ENCODE measurements around the gene DCXR.

Gene DCXR

GRCh38 chr17:82070611-82071010 is 33.1 kb upstream of the DCXR start:
- DNase-seq = no peak

GRCh38 chr17:82065638-82066303 is 28.3 kb upstream of the DCXR start, which contains the start of gene DUS1L:
Gene DUS1L, minus strand, starts transcription at chr17:82065804. Its CDS starts 745 bp downstream, at chr17:82065059.
- DNase-seq = no peak

GRCh38 chr17:82065193-82065637 is 27.7 kb upstream of the DCXR start:
- no peak for DNase-seq

GRCh38 chr17:82064433-82065192 is 27.1 kb upstream of the DCXR start:
- no peak for DNase-seq

GRCh38 chr17:82063424-82064415 is 26.2 kb upstream of the DCXR start:
- no peak for DNase-seq

- no peak for DNase-seq
These were observed 25.5 kb upstream of the DCXR start for GRCh38 chr17:82062984-82063368.

GRCh38 chr17:82062076-82062983 is 24.8 kb upstream of the DCXR start:
- DNase-seq = no peak

GRCh38 chr17:82061047-82061925 is 23.8 kb upstream of the DCXR start:
- DNase-seq = no peak

- no peak for DNase-seq
These were observed 23.1 kb upstream of the DCXR start for GRCh38 chr17:82060614-82061013.

GRCh38 chr17:82060001-82060380 is 22.5 kb upstream of the DCXR start:
- DNase-seq = no peak

GRCh38 chr17:82059272-82060000 is 21.9 kb upstream of the DCXR start:
- DNase-seq = no peak

GRCh38 chr17:82058855-82059249 is 21.4 kb upstream of the DCXR start:
- no peak for DNase-seq

GRCh38 chr17:82058230-82058854 is 20.8 kb upstream of the DCXR start:
- no peak for DNase-seq

GRCh38 chr17:82056729-82057621 is 19.5 kb upstream of the DCXR start:
- no peak for DNase-seq

- no peak for DNase-seq
These were observed 18.6 kb upstream of the DCXR start for GRCh38 chr17:82055965-82056728.

- no peak for DNase-seq
These were observed 17.8 kb upstream of the DCXR start for GRCh38 chr17:82055023-82055964.

Data from SHP77 treated with DMSO at 0.1 percent for 48 hours (cell line).